ENCODE results near the gene ADARB2.

GRCh38 chr10:1473874-1474273, 263.5 kb downstream of the ADARB2 start:
- TF ChIP-seq TAF1 (IDR thresholded peaks at IDR 0.05; ENCODE audit: low read depth, low read length) (no peak), POLR2A (IDR thresholded peaks at IDR 0.05; ENCODE audit: low read depth, low read length) (no peak), POLR2AphosphoS5 (IDR thresholded peaks at IDR 0.05; ENCODE audit: low read depth, low read length) (no peak), SPI1 (IDR thresholded peaks at IDR 0.05; ENCODE audit: low read depth, low read length) (no peak)
